ENCODE data around the gene POLN. TPM values are rescaled to one million over a fixed set of nuclear protein-coding genes. Genes with fewer than 3 reads are reported as not detected.

The POLN gene
- total RNA-seq, 3 donors from 2014 or later (not counting 1 experiment from before 2014, with no cell fraction given) = 2.6 to 6.9 (median 3.3) TPM

GRCh38 chr4:2247128-2248043 lies 5.5 kb upstream of the POLN start:
- H3K4me1 Mint-ChIP-seq = peaks cover 7 to 18% of the 10 kb centered on the region in 2 donors
- no peak overlapping the region for H3K27ac ChIP-seq (ENCODE audit: low read length)
- H3K4me3 Mint-ChIP-seq = no peak overlapping the region
- no peaks in the 10 kb centered on the region for H3K9me3 ChIP-seq (ENCODE audit: control insufficient read depth, insufficient read depth, low read length)
- 93% methylated on average over 41 of the region's 42 CpGs for WGBS (ENCODE audit: insufficient coverage)
- H3K36me3 Mint-ChIP-seq = no peaks in the 10 kb centered on the region
- peaks cover 13% of the 10 kb centered on the region for H3K4me1 ChIP-seq (ENCODE audit: control insufficient read depth, insufficient read depth, low read length)
- no peaks in the 10 kb centered on the region for H3K27me3 ChIP-seq (ENCODE audit: control insufficient read depth, insufficient read depth, low read length)
- DNase-seq = peak in 1 of 2 donors; percentile 14
- H3K36me3 ChIP-seq (ENCODE audit: control insufficient read depth, insufficient read depth, low read length) = peaks cover 26% of the 10 kb centered on the region
- H3K9me3 Mint-ChIP-seq = no peaks in the 10 kb centered on the region
- no peak overlapping the region for H3K4me3 ChIP-seq (ENCODE audit: low read length)
- H3K27ac Mint-ChIP-seq = no peak overlapping the region
- no peak for TF ChIP-seq CTCF (IDR thresholded peaks at IDR 0.05)
- intact Hi-C loops (cut with micrococcal nuclease) = no loop called here
- H3K27me3 Mint-ChIP-seq (ENCODE audit: low read depth in 2 of 2) = no peaks in the 10 kb centered on the region
- peak in 1 of 3 donors; percentile 4 for ATAC-seq

DNA sequence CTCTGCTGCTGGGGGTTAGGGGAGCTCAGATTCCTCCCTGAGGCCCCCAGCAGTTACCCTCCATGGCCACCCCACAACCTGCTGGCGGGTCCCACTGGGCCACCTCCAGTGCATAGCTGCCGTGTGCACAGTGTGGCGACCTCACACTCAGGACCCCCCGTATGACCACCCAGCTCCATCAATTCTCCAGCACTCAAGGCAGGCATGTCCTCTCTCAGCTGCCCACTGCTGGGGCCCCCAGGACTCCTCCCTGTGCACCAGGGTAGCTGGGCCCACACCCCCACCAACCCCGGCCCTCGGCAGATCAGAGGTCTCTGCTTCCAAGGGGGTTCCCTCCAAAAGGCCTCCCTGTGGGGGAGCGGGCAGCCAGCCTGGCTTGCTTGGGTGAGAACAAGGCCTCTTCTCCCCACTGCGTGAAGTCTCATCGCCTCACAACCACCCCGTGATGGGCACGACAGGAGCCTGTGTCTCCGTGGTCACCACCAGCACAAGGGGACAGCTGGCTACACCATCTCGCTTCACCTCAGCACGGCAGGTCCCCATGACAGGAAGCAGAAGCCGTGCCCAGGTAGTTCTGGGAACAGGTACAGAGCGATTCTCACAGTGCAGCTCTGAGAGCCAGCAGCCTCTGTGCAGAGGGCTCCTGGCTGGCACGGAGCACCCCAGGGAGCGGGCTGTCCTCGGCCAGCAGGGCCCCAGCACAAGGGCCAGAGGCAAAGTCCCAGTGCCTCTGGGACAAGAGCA lies 4.6 kb upstream of the POLN start:
- TF ChIP-seq CTCF (IDR thresholded peaks at IDR 0.05) = no peak
- H3K27me3 ChIP-seq (ENCODE audit: control insufficient read depth, insufficient read depth, low read length) = no peaks in the 10 kb centered on the region
- Mint-ChIP-seq H3K4me1 (peaks cover 7 to 25% of the 10 kb centered on the region in 2 donors), H3K9me3 (no peaks in the 10 kb centered on the region), H3K36me3 (no peaks in the 10 kb centered on the region), H3K4me3 (no peak overlapping the region), H3K27ac (peak overlapping the region in 1 of 2 donors; percentile 40), H3K27me3 (ENCODE audit: low read depth in 2 of 2) (no peaks in the 10 kb centered on the region)
- no peak overlapping the region for H3K4me3 ChIP-seq (ENCODE audit: low read length)
- intact Hi-C loops (cut with micrococcal nuclease) = no loop called here
- ATAC-seq = no peak
- DNase-seq = no peak
- H3K27ac ChIP-seq (ENCODE audit: low read length) = no peak overlapping the region
- 94% methylated on average over 19 of the region's 19 CpGs for WGBS (ENCODE audit: insufficient coverage)
- no peaks in the 10 kb centered on the region for H3K9me3 ChIP-seq (ENCODE audit: control insufficient read depth, insufficient read depth, low read length)
- peaks cover 21% of the 10 kb centered on the region for H3K36me3 ChIP-seq (ENCODE audit: control insufficient read depth, insufficient read depth, low read length)
- H3K4me1 ChIP-seq (ENCODE audit: control insufficient read depth, insufficient read depth, low read length) = peaks cover 16% of the 10 kb centered on the region

- H3K36me3 Mint-ChIP-seq = no peaks in the 10 kb centered on the region
- peak overlapping the region in 1 of 2 donors; percentile 8 for H3K27ac Mint-ChIP-seq
- H3K4me1 Mint-ChIP-seq = peaks cover 13 to 32% of the 10 kb centered on the region in 2 donors
- TF ChIP-seq CTCF (IDR thresholded peaks at IDR 0.05) = no peak
- no peaks in the 10 kb centered on the region for H3K9me3 Mint-ChIP-seq
- no peaks in the 10 kb centered on the region for H3K27me3 Mint-ChIP-seq (ENCODE audit: low read depth in 2 of 2)
- no peak overlapping the region for H3K27ac ChIP-seq (ENCODE audit: low read length)
- H3K36me3 ChIP-seq (ENCODE audit: control insufficient read depth, insufficient read depth, low read length) = peaks cover 15% of the 10 kb centered on the region
- DNase-seq (no peak), ATAC-seq (no peak)
- no peaks in the 10 kb centered on the region for H3K9me3 ChIP-seq (ENCODE audit: control insufficient read depth, insufficient read depth, low read length)
- H3K4me3 Mint-ChIP-seq = no peak overlapping the region
- H3K27me3 ChIP-seq (ENCODE audit: control insufficient read depth, insufficient read depth, low read length) = no peaks in the 10 kb centered on the region
- H3K4me3 ChIP-seq (ENCODE audit: low read length) = no peak overlapping the region
- intact Hi-C loops (cut with micrococcal nuclease) = no loop called here
- peaks cover 21% of the 10 kb centered on the region for H3K4me1 ChIP-seq (ENCODE audit: control insufficient read depth, insufficient read depth, low read length)
- 96% methylated on average over 7 of the region's 7 CpGs for WGBS (ENCODE audit: insufficient coverage)
Observed at GRCh38 chr4:2245787-2246275, 3.9 kb upstream of the POLN start.

Measured in natural killer cell (primary cell).